ENCODE measurements around the gene BMAL1. TPM values are rescaled to one million over a fixed set of nuclear protein-coding genes. Genes with fewer than 3 reads are reported as not detected.

BMAL1 gene
- total and polyA plus RNA-seq, 2 of the 4 experiments (the other 2 are of a cell fraction), result 8.8 to 9.9 TPM

DNA sequence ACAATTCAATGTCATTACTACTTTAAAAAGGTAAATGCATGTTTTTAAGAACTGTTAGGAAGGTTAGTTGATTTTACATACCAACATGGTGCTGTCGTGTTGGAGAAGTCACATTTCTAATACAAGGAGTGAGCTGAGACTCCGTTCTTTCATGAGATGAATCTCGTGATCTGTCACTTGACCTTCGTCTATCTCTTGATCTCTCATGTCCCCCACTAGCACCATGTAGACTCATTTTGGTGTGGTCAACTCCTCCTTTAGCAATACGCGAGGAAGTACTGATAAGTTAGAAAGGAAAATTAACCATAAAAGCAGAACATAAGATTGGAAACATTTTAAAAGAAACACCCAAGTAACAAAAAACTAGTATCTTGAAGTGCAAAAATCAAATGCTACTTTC lies 144.0 kb downstream of the BMAL1 start:
- intact Hi-C loops (cut with micrococcal nuclease) (no loop called here), in situ Hi-C loops (cut with MboI; ENCODE audit: low sequenced_read_pairs) (no loop called here), dilution Hi-C loops (cut with HindIII; ENCODE audit: low sequenced_read_pairs, unreplicated experiment) (no loop called here)
- Histone ChIP-seq H3K56ac (ENCODE audit: extremely low read depth, insufficient read depth, low read length) (no peak overlapping the region), H3K79me1 (ENCODE audit: low read depth in 1 of 2, low read length in 2 of 2) (peaks cover 17 to 31% of the 10 kb centered on the region in 2 experiments), H3K18ac (ENCODE audit: low read depth, low read length) (no peak overlapping the region), H4K20me1 (ENCODE audit: insufficient read depth, low read length) (peaks cover 8% of the 10 kb centered on the region; the same call in 1 of the 2 replicates), H2AFZ (replicated peaks; ENCODE audit: low read length, poor library complexity) (no peak overlapping the region), H3K9ac (ENCODE audit: low read depth, low read length) (no peak overlapping the region), H3K27ac (ENCODE audit: insufficient read depth, low read length) (no peak overlapping the region), H4K5ac (ENCODE audit: low read depth, low read length) (no peak overlapping the region), H2BK5ac (ENCODE audit: low read depth, low read length, poor library complexity, severe bottlenecking) (no peak overlapping the region), H3K36me3 (ENCODE audit: control insufficient read depth, insufficient read depth, low read length) (peaks cover 4% of the 10 kb centered on the region), H3K23ac (ENCODE audit: low read depth, low read length) (no peak overlapping the region), H3K14ac (replicated peaks; ENCODE audit: low read depth, low read length) (no peak overlapping the region), H3K4me1 (ENCODE audit: control insufficient read depth, insufficient read depth, low read length) (no peaks in the 10 kb centered on the region), H4K8ac (ENCODE audit: low read depth in 2 of 2, low read length in 2 of 2) (no peak overlapping the region), H3K4me2 (ENCODE audit: low read depth, low read length) (no peak overlapping the region), H2AK9ac (replicated peaks; ENCODE audit: low read depth, low read length, poor library complexity) (no peak overlapping the region), H2AK5ac (ENCODE audit: low read depth, low read length) (no peak overlapping the region), H3K9me3 (ENCODE audit: control insufficient read depth, insufficient read depth, low read length) (no peaks in the 10 kb centered on the region), H4K91ac (ENCODE audit: insufficient read depth, low read depth, low read length) (no peak overlapping the region), H3K9me1 (ENCODE audit: insufficient read depth, low read length) (no peaks in the 10 kb centered on the region), H2BK20ac (ENCODE audit: low read depth, low read length) (no peak overlapping the region), H2BK120ac (ENCODE audit: low read depth, low read length) (no peak overlapping the region), H2BK15ac (ENCODE audit: low read depth, low read length) (no peak overlapping the region), H3K4me3 (ENCODE audit: insufficient read depth, low read depth, low read length) (no peak overlapping the region), H3K4ac (ENCODE audit: low read depth, low read length) (no peak overlapping the region), H3K27me3 (ENCODE audit: control insufficient read depth, insufficient read depth, low read length) (no peaks in the 10 kb centered on the region)
- BruUV-seq (replicated peaks), result no TSS peak
- DNase-seq (no peak), ATAC-seq (ENCODE audit: low read depth) (no peak)
- TF ChIP-seq, protein P1, sequence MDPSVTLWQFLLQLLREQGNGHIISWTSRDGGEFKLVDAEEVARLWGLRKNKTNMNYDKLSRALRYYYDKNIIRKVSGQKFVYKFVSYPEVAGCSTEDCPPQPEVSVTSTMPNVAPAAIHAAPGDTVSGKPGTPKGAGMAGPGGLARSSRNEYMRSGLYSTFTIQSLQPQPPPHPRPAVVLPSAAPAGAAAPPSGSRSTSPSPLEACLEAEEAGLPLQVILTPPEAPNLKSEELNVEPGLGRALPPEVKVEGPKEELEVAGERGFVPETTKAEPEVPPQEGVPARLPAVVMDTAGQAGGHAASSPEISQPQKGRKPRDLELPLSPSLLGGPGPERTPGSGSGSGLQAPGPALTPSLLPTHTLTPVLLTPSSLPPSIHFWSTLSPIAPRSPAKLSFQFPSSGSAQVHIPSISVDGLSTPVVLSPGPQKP (IDR thresholded peaks at IDR 0.05; ENCODE audit: borderline replicate concordance, low read depth, low read length), result no peak
- no peak for TF ChIP-seq MXI1 (IDR thresholded peaks at IDR 0.05; ENCODE audit: borderline replicate concordance, low read depth, low read length)
- TF ChIP-seq, protein P2, sequence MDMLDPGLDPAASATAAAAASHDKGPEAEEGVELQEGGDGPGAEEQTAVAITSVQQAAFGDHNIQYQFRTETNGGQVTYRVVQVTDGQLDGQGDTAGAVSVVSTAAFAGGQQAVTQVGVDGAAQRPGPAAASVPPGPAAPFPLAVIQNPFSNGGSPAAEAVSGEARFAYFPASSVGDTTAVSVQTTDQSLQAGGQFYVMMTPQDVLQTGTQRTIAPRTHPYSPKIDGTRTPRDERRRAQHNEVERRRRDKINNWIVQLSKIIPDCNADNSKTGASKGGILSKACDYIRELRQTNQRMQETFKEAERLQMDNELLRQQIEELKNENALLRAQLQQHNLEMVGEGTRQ (IDR thresholded peaks at IDR 0.05; ENCODE audit: low read depth, low read length), result no peak
- no peak for TF ChIP-seq FOS (IDR thresholded peaks at IDR 0.05; ENCODE audit: low read depth, low read length)
- TF ChIP-seq MAFK (IDR thresholded peaks at IDR 0.05; ENCODE audit: low read depth, low read length), result no peak
- no peak for TF ChIP-seq MAZ (IDR thresholded peaks at IDR 0.05; ENCODE audit: borderline replicate concordance, low read depth, low read length)
- TF ChIP-seq CTCF (conservative IDR thresholded peaks at IDR 0.05; ENCODE audit: low read depth, low read length), result no peak
- TF ChIP-seq CHD1 (IDR thresholded peaks at IDR 0.05; ENCODE audit: low read depth, low read length), result no peak
- TF ChIP-seq CEBPB (IDR thresholded peaks at IDR 0.05; ENCODE audit: low read depth, low read length), result no peak
- no peak for TF ChIP-seq RCOR1 (IDR thresholded peaks at IDR 0.05; ENCODE audit: insufficient replicate concordance, low read length)
- TF ChIP-seq BHLHE40 (IDR thresholded peaks at IDR 0.05; ENCODE audit: low read depth, low read length), result no peak
- no CpG with 5 or more reads among the region's 6 CpGs for WGBS, 2 experiments (ENCODE audit: extremely low coverage in 2 of 2, insufficient read length in 1 of 2)
- CTCF ChIA-PET, result interaction anchor here (1.1 kb wide), 1 partner anchor 211 kb away, joined by 3 read pairs; no protein-coding TSS in a partner anchor
- POLR2A ChIA-PET (ENCODE audit: unreplicated experiment), result no interaction called here

Measured in IMR-90 (cell line).